GM13976 (cell line): ENCODE data around the gene EVA1B.
A peak's percentile ranks its signal among the peaks of the same experiment; 100 is the strongest.

ENCODE experiments used
- DNase-seq: peaks from one replicate; pipeline ENCODE4 v3.0.0; 2012; ENCODE audit warnings: low spot score
- in situ Hi-C: fragments of 300-500 bp; cut with MboI; formaldehyde crosslinking; loops from one replicate; pipeline ENCODE4 v1.12.0; 2022; ENCODE audit warnings: low sequenced_read_pairs, mixed read lengths, inconsistent platforms; ENCODE audit not compliant: unreplicated experiment
- TF ChIP-seq, protein P1 (sequence below): IDR thresholded peaks from 2 replicates; pipeline ENCODE4 v1.5.1; 2012; ENCODE audit warnings: borderline replicate concordance, mild to moderate bottlenecking; ENCODE audit not compliant: insufficient read depth; ENCODE audit errors: extremely low read depth, missing control alignments, control extremely low read depth

EVA1B gene, protein sequence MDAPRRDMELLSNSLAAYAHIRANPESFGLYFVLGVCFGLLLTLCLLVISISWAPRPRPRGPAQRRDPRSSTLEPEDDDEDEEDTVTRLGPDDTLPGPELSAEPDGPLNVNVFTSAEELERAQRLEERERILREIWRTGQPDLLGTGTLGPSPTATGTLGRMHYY

DNA sequence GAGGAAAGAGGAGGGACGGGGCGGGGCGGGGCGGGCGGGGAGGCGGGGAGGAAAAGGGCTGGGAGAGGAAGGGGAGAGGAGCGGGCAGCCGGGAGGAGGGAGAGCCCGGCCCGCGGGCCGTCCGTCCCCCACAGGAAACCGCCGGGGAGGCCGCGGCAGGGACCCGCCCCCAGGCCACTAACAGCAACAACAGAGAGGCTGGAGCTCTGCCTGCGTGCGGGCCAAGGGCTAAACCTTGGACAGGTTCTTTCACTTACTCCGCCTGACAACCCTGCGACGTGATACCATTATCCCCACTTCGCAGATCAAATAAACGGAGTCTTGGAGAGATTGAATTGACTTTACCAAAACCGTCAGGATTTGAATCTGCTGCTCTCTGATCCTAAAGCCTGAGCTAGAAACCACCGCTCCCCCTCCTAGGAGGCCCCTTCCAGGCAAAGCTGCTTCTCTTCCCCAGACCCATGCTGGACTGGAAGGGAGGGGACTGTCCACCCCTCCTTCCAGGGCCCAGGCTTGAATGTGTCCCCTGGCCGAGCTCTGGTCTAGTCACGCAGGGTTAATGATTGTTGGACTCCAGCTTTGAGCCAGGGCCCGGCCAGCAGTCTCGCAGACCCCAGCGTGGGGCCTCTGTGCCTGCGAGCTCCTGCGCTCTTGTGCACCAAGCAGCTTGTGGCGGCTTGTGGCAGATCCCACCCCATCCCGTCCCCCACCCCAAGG, at the start of gene EVA1B:
EVA1B (minus strand) TSS at position 10 of the 717 bp plus-strand sequence. CDS start 608 bp downstream, outside the sequence.
- TF ChIP-seq, protein P1, sequence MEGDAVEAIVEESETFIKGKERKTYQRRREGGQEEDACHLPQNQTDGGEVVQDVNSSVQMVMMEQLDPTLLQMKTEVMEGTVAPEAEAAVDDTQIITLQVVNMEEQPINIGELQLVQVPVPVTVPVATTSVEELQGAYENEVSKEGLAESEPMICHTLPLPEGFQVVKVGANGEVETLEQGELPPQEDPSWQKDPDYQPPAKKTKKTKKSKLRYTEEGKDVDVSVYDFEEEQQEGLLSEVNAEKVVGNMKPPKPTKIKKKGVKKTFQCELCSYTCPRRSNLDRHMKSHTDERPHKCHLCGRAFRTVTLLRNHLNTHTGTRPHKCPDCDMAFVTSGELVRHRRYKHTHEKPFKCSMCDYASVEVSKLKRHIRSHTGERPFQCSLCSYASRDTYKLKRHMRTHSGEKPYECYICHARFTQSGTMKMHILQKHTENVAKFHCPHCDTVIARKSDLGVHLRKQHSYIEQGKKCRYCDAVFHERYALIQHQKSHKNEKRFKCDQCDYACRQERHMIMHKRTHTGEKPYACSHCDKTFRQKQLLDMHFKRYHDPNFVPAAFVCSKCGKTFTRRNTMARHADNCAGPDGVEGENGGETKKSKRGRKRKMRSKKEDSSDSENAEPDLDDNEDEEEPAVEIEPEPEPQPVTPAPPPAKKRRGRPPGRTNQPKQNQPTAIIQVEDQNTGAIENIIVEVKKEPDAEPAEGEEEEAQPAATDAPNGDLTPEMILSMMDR, result no peak
- DNase-seq, result peak; percentile 87
- in situ Hi-C loops, result no loop called here

- in situ Hi-C loops, result no loop called here
Observed at GRCh38 chr1:36372617-36373016, 49.2 kb upstream of the EVA1B start.

GRCh38 chr1:36369061-36369861, 45.8 kb upstream of the EVA1B start:
- peak; percentile 88 for DNase-seq
- in situ Hi-C loops, result no loop called here
- TF ChIP-seq, protein P1, result peak; percentile 94

More at GRCh38 chr1:36372617-36373016, 49.2 kb upstream of the EVA1B start:
- no peak for DNase-seq
- TF ChIP-seq, protein P1, result no peak

GRCh38 chr1:36367798-36368197, 44.4 kb upstream of the EVA1B start:
- in situ Hi-C loops, result no loop called here
- no peak for DNase-seq
- TF ChIP-seq, protein P1, result no peak

DNA sequence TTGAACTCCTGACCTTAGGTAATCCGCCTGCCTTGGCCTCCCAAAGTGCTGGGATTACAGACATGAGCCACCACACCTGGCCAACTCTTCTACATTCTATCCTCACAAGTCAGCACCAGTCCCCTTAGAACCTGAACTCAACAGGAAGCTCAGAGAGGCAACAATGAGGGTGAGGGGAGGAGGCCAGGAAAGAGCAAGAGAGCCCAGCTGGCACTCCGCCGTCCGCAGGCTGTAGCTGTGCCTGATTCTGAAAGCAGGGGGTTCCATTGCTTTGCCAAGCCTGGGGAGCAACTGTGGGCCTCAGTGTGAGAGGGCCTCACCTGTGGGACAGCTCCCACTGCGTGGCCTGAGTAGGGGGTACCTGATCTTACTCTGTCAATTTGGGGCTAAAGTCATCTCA, 43.6 kb upstream of the EVA1B start:
- TF ChIP-seq, protein P1, result no peak
- no peak for DNase-seq
- in situ Hi-C loops, result no loop called here

- in situ Hi-C loops, result no loop called here
- DNase-seq, result no peak
- TF ChIP-seq, protein P1, result no peak
Observed at GRCh38 chr1:36366091-36366661, 42.7 kb upstream of the EVA1B start.
